SU-DHL-6 (cell line): ENCODE results near the gene SRRM1.
"Not testable (repeated sequence)": the region's sequence is repeated elsewhere in the genome, so short reads cannot be mapped to it uniquely, and the experiment has no call there.

ENCODE experiments used
- H2AFZ ChIP-seq: fragments of 200-600 bp; sonication (generic); 2 replicates; pipeline ENCODE4 v1.6.1; 2014; ENCODE audit warnings: low read depth, mild to moderate bottlenecking, moderate library complexity, mixed read lengths, antibody characterized with exemption, low read length; ENCODE audit not compliant: severe bottlenecking
- H3F3A ChIP-seq: fragments of 200-600 bp; shearing (Covaris generic); 2 replicates; pipeline ENCODE4 v1.6.0; 2016; ENCODE audit warnings: antibody characterized with exemption, mild to moderate bottlenecking; ENCODE audit not compliant: insufficient read depth
- H3K27ac ChIP-seq: fragments of 200-600 bp; sonication (generic); 2 replicates; pipeline ENCODE4 v1.5.1; 2016; ENCODE audit warnings: low read depth, mild to moderate bottlenecking, low read length, moderate library complexity, mixed read lengths
- H3K27me3 ChIP-seq: fragments of 200-600 bp; sonication (generic), shearing (Covaris generic); 2 replicates; pipeline ENCODE4 v1.6.0; 2014; ENCODE audit warnings: mild to moderate bottlenecking, low read length
- H3K36me3 ChIP-seq: fragments of 200-600 bp; sonication (generic); 2 replicates; pipeline ENCODE4 v1.6.1; 2014; ENCODE audit warnings: mild to moderate bottlenecking, low read length, mixed read lengths
- H3K4me2 ChIP-seq: fragments of 300-600, 200-600 bp; shearing (Covaris generic), sonication (generic); 2 replicates; pipeline ENCODE4 v1.6.0; 2014; ENCODE audit warnings: low read length, low read depth, mild to moderate bottlenecking; ENCODE audit not compliant: poor library complexity, severe bottlenecking
- H3K4me3 ChIP-seq: fragments of 200-600 bp; sonication (generic); 2 replicates; pipeline ENCODE4 v1.5.1; 2014; ENCODE audit warnings: antibody characterized with exemption, low read length, mild to moderate bottlenecking, mixed read lengths; ENCODE audit not compliant: insufficient read depth, poor library complexity, severe bottlenecking
- H3K79me2 ChIP-seq: fragments of 200-600 bp; sonication (generic); 2 replicates; pipeline ENCODE4 v1.6.1; 2014; ENCODE audit warnings: mild to moderate bottlenecking, low read length, moderate library complexity; ENCODE audit not compliant: insufficient read depth
- H3K9ac ChIP-seq: fragments of 200-600 bp; sonication (generic); 2 replicates; pipeline ENCODE4 v1.7.0; 2014; ENCODE audit warnings: mild to moderate bottlenecking, low read length
- H3K9me2 ChIP-seq: fragments of 200-600 bp; sonication (generic); replicated peaks from 2 replicates; pipeline ENCODE4 v1.6.1; 2014; ENCODE audit warnings: low read length; ENCODE audit not compliant: insufficient read depth
- H3K9me3 ChIP-seq: fragments of 200-600 bp; sonication (generic); 2 replicates; pipeline ENCODE4 v1.6.1; 2014; ENCODE audit warnings: low read length, mixed read lengths; ENCODE audit not compliant: insufficient read depth
- H4K20me1 ChIP-seq: fragments of 200-600 bp; sonication (generic); 2 replicates; pipeline ENCODE4 v1.6.1; 2014; ENCODE audit warnings: low read depth, mild to moderate bottlenecking, antibody characterized with exemption, low read length, moderate library complexity, mixed read lengths
- CTCF ChIP-seq: fragments of 200-600 bp; sonication (generic); IDR thresholded peaks from one replicate; pipeline ENCODE4 v1.5.1; 2017; ENCODE audit warnings: antibody characterized with exemption, mild to moderate bottlenecking, low read length, moderate library complexity; ENCODE audit not compliant: insufficient read depth, poor library complexity, severe bottlenecking
- EZH2phosphoT487 ChIP-seq: fragments of 200-600 bp; sonication (generic), shearing (Covaris generic); conservative IDR thresholded peaks from 2 replicates; pipeline ENCODE4 v1.6.1; 2018; ENCODE audit warnings: mild to moderate bottlenecking, antibody characterized with exemption, low read length, moderate library complexity, mixed read lengths

Gene SRRM1

GRCh38 chr1:24717887-24718650, 75.0 kb downstream of the SRRM1 start:
- H3F3A ChIP-seq = no peaks in the 10 kb centered on the region
- H3K4me2 ChIP-seq = no peak overlapping the region
- H3K4me3 ChIP-seq = no peak overlapping the region
- no peaks in the 10 kb centered on the region for H3K9me2 ChIP-seq
- no peak overlapping the region for H3K27ac ChIP-seq
- H3K9ac ChIP-seq = no peak overlapping the region
- no peak overlapping the region for H2AFZ ChIP-seq
- no peaks in the 10 kb centered on the region for H4K20me1 ChIP-seq
- no peaks in the 10 kb centered on the region for H3K79me2 ChIP-seq
- TF ChIP-seq EZH2phosphoT487 (no peak), CTCF (no peak)
- H3K9me3 ChIP-seq = no peaks in the 10 kb centered on the region
- no peaks in the 10 kb centered on the region for H3K36me3 ChIP-seq
- H3K27me3 ChIP-seq = no peaks in the 10 kb centered on the region

GRCh38 chr1:24720152-24720551, 77.0 kb downstream of the SRRM1 start:
- Histone ChIP-seq H3F3A (no peaks in the 10 kb centered on the region), H3K4me2 (no peak overlapping the region), H3K36me3 (no peaks in the 10 kb centered on the region), H3K9me2 (no peaks in the 10 kb centered on the region), H3K4me3 (no peak overlapping the region), H3K27me3 (no peaks in the 10 kb centered on the region), H3K79me2 (no peaks in the 10 kb centered on the region), H4K20me1 (no peaks in the 10 kb centered on the region), H3K9ac (no peak overlapping the region), H3K9me3 (no peaks in the 10 kb centered on the region), H2AFZ (no peak overlapping the region), H3K27ac (no peak overlapping the region)
- no peak for TF ChIP-seq EZH2phosphoT487

GRCh38 chr1:24721533-24721932, 78.4 kb downstream of the SRRM1 start:
- Histone ChIP-seq H3K9me3 (no peaks in the 10 kb centered on the region), H3K27ac (no peak overlapping the region), H3K79me2 (no peaks in the 10 kb centered on the region), H3F3A (no peaks in the 10 kb centered on the region), H2AFZ (no peak overlapping the region), H3K9me2 (no peaks in the 10 kb centered on the region), H4K20me1 (no peaks in the 10 kb centered on the region), H3K27me3 (no peaks in the 10 kb centered on the region), H3K9ac (no peak overlapping the region), H3K4me2 (no peak overlapping the region), H3K4me3 (no peak overlapping the region), H3K36me3 (no peaks in the 10 kb centered on the region)
- TF ChIP-seq EZH2phosphoT487 = no peak
- TF ChIP-seq CTCF = no peak

- not testable (repeated sequence) for H2AFZ ChIP-seq, H3K4me3 ChIP-seq, H3F3A ChIP-seq, H3K9me3 ChIP-seq, H4K20me1 ChIP-seq, H3K9ac ChIP-seq, H3K36me3 ChIP-seq, H3K79me2 ChIP-seq, H3K4me2 ChIP-seq, H3K27ac ChIP-seq, H3K9me2 ChIP-seq, H3K27me3 ChIP-seq
These were observed 79.3 kb downstream of the SRRM1 start for GRCh38 chr1:24722073-24723035.
